Brain microvascular endothelial cell (primary cell): ENCODE data around the gene TMEM158.

ENCODE experiments used
- DNase-seq: peaks from one replicate; pipeline ENCODE4 v3.0.0-alpha.2; 2020
- H3K27ac ChIP-seq: fragments of 250-450 bp; sonication (Bioruptor Pico); 2 replicates; pipeline ENCODE4 v1.5.1; 2020; ENCODE audit warnings: mild to moderate bottlenecking, moderate library complexity
- H3K27me3 ChIP-seq: fragments of 250-450 bp; sonication (Bioruptor Pico); replicated peaks from 2 replicates; pipeline ENCODE4 v1.5.1; 2020; ENCODE audit warnings: mild to moderate bottlenecking
- H3K36me3 ChIP-seq: fragments of 250-450 bp; sonication (Bioruptor Pico); replicated peaks from 2 replicates; pipeline ENCODE4 v1.5.1; 2020; ENCODE audit warnings: mild to moderate bottlenecking
- H3K4me3 ChIP-seq: 2 replicates; pipeline ENCODE4 v1.5.1; 2011; ENCODE audit warnings: low read depth, mild to moderate bottlenecking, control low read depth, low read length, moderate library complexity
- CTCF ChIP-seq: IDR thresholded peaks from 2 replicates; pipeline ENCODE4 v1.5.1; 2011; ENCODE audit warnings: low read depth, mild to moderate bottlenecking, moderate library complexity, low read length, control low read depth, inconsistent platforms; ENCODE audit errors: missing control alignments
- in situ Hi-C: cut with HindIII; loops from 2 replicates; pipeline ENCODE4 v1.10.0; 2017; ENCODE audit warnings: low sequenced_read_pairs, low pct_ligation_motif_present

The TMEM158 gene

GRCh38 chr3:45239254-45239653 is 13.2 kb upstream of the TMEM158 start:
- Histone ChIP-seq H3K36me3 (no peaks in the 10 kb centered on the region), H3K4me3 (no peak overlapping the region), H3K27me3 (no peaks in the 10 kb centered on the region), H3K27ac (no peak overlapping the region)
- no peak for TF ChIP-seq CTCF
- in situ Hi-C loops: no loop called here
- no peak for DNase-seq

- Histone ChIP-seq H3K27ac (no peak overlapping the region), H3K27me3 (no peaks in the 10 kb centered on the region), H3K4me3 (no peak overlapping the region), H3K36me3 (no peaks in the 10 kb centered on the region)
- no peak for TF ChIP-seq CTCF
- DNase-seq: no peak
- in situ Hi-C loops: no loop called here
These were observed 10.9 kb upstream of the TMEM158 start for GRCh38 chr3:45236964-45237363.

- no peak for DNase-seq
- in situ Hi-C loops: no loop called here
- no peak for TF ChIP-seq CTCF
- no peak overlapping the region for H3K27ac ChIP-seq
- no peaks in the 10 kb centered on the region for H3K27me3 ChIP-seq
- H3K36me3 ChIP-seq: no peaks in the 10 kb centered on the region
- no peak overlapping the region for H3K4me3 ChIP-seq
These were observed 9.3 kb upstream of the TMEM158 start for GRCh38 chr3:45235409-45235808.

GRCh38 chr3:45234250-45234649 is 8.2 kb upstream of the TMEM158 start:
- Histone ChIP-seq H3K27me3 (peaks cover 4% of the 10 kb centered on the region), H3K36me3 (no peaks in the 10 kb centered on the region), H3K4me3 (no peak overlapping the region), H3K27ac (no peak overlapping the region)
- in situ Hi-C loops: no loop called here
- no peak for DNase-seq
- no peak for TF ChIP-seq CTCF

GRCh38 chr3:45232521-45232920 is 6.4 kb upstream of the TMEM158 start:
- Histone ChIP-seq H3K4me3 (no peak overlapping the region), H3K27me3 (peaks cover 4% of the 10 kb centered on the region), H3K36me3 (no peaks in the 10 kb centered on the region), H3K27ac (no peak overlapping the region)
- in situ Hi-C loops: no loop called here
- DNase-seq: no peak
- no peak for TF ChIP-seq CTCF

GRCh38 chr3:45227946-45228345 is 1.9 kb upstream of the TMEM158 start:
- peaks cover 4% of the 10 kb centered on the region for H3K27me3 ChIP-seq
- no peak overlapping the region for H3K27ac ChIP-seq
- no peak overlapping the region for H3K4me3 ChIP-seq
- in situ Hi-C loops: no loop called here
- H3K36me3 ChIP-seq: no peaks in the 10 kb centered on the region
- no peak for TF ChIP-seq CTCF
- no peak for DNase-seq
